Thymus (tissue), 11 donors: ENCODE results near the gene C10orf105. TPM values are rescaled to one million over a fixed set of nuclear protein-coding genes. Genes with fewer than 3 reads are reported as not detected.

Source experiments
- DNase-seq, 9 donors: peaks; one replicate each; pipeline ENCODE4 v3.0.0-alpha.2; 2013; ENCODE audit warnings: low spot score in 9 of 9, low read depth in 6 of 9, missing footprints in 1 of 9
- H3K27ac ChIP-seq, 2 donors: one replicate each; pipeline ENCODE4 v1.5.1; 2013; ENCODE audit warnings: control low read depth in 1 of 2, low read depth in 1 of 2, low read length in 1 of 2, mild to moderate bottlenecking in 1 of 2, moderate library complexity in 1 of 2
- H3K27me3 ChIP-seq, 2 donors: one replicate each; pipeline ENCODE4 v1.5.1; 2013; ENCODE audit warnings: low read length in 1 of 2; ENCODE audit not compliant: control insufficient read depth in 2 of 2, insufficient read depth in 1 of 2
- H3K36me3 ChIP-seq, 2 donors: one replicate each; pipeline ENCODE4 v1.5.1; 2013; ENCODE audit warnings: low read length in 1 of 2, mild to moderate bottlenecking in 1 of 2, moderate library complexity in 1 of 2; ENCODE audit not compliant: control insufficient read depth in 2 of 2, insufficient read depth in 2 of 2
- H3K4me1 ChIP-seq, 2 donors: one replicate each; pipeline ENCODE4 v1.5.1; 2013; ENCODE audit warnings: low read length in 2 of 2; ENCODE audit not compliant: control insufficient read depth in 2 of 2, insufficient read depth in 2 of 2
- H3K4me3 ChIP-seq, 2 donors: one replicate each; pipeline ENCODE4 v1.5.1; 2013; ENCODE audit warnings: low read length in 2 of 2, control low read depth in 1 of 2, mild to moderate bottlenecking in 1 of 2
- H3K9me3 ChIP-seq, 2 donors: one replicate each; pipeline ENCODE4 v1.5.1; 2013; ENCODE audit warnings: low read length in 1 of 2, mild to moderate bottlenecking in 1 of 2; ENCODE audit not compliant: control insufficient read depth in 2 of 2, insufficient read depth in 1 of 2
- WGBS: extraction: QIAGEN DNeasy Blood & Tissue Kit; methylation state at CpG from one replicate; pipeline ENCODE4 v1.1.7; 2013; 5-methylcytosine and 5-hydroxymethylcytosine counted together
- polyA plus RNA-seq: library from polyadenylated mRNA; stranded (reverse); fragments of 200-250 nt; gene quantifications from one replicate; pipeline ENCODE4 v1.2.3, GENCODE V29; 2013
- total RNA-seq: library from RNA; stranded (reverse); fragments of 120-200 nt; gene quantifications from one replicate; pipeline ENCODE4 v1.2.4, GENCODE V29; 2013
- donor health status: healthy.

C10orf105 gene
- total and polyA plus RNA-seq, 2 donors = 0.42 to 0.68 TPM

- WGBS = 83% methylated on average over 28 of the region's 28 CpGs
- no peak for DNase-seq
- Histone ChIP-seq H3K4me1 (peaks cover 19 to 37% of the 10 kb centered on the region in 2 donors), H3K36me3 (no peaks in the 10 kb centered on the region), H3K27ac (no peak overlapping the region), H3K9me3 (peaks cover 0 to 3% of the 10 kb centered on the region in 2 donors), H3K27me3 (no peaks in the 10 kb centered on the region), H3K4me3 (no peak overlapping the region)
Measured at GRCh38 chr10:71708897-71709882, 10.4 kb downstream of the C10orf105 start.

GRCh38 chr10:71708301-71708703, 11.3 kb downstream of the C10orf105 start:
- Histone ChIP-seq H3K27ac (no peak overlapping the region), H3K36me3 (no peaks in the 10 kb centered on the region), H3K9me3 (peaks cover 0 to 2% of the 10 kb centered on the region in 2 donors), H3K4me3 (no peak overlapping the region), H3K4me1 (peaks cover 11 to 28% of the 10 kb centered on the region in 2 donors), H3K27me3 (no peaks in the 10 kb centered on the region)
- peak in 5 of 9 donors; percentile 24 to 72 (median 48) for DNase-seq
- WGBS = 23% methylated on average over 10 of the region's 10 CpGs

- DNase-seq = no peak
- H3K9me3 ChIP-seq = no peaks in the 10 kb centered on the region
- H3K27me3 ChIP-seq = no peaks in the 10 kb centered on the region
- WGBS = 96% methylated on average over 5 of the region's 5 CpGs
- H3K36me3 ChIP-seq = no peaks in the 10 kb centered on the region
- H3K4me3 ChIP-seq = no peak overlapping the region
- H3K27ac ChIP-seq = no peak overlapping the region
- peaks cover under 1 to 18% of the 10 kb centered on the region in 2 donors for H3K4me1 ChIP-seq
Measured at GRCh38 chr10:71707240-71707789, 12.3 kb downstream of the C10orf105 start.

- WGBS = 97% methylated on average over 35 of the region's 35 CpGs
- no peak for DNase-seq
- peaks cover 0 to 10% of the 10 kb centered on the region in 2 donors for H3K4me1 ChIP-seq
- H3K4me3 ChIP-seq = no peak overlapping the region
- no peaks in the 10 kb centered on the region for H3K9me3 ChIP-seq
- H3K27me3 ChIP-seq = no peaks in the 10 kb centered on the region
- H3K36me3 ChIP-seq = no peaks in the 10 kb centered on the region
- H3K27ac ChIP-seq = no peak overlapping the region
Measured at GRCh38 chr10:71706216-71707121, 13.1 kb downstream of the C10orf105 start.

GRCh38 chr10:71705582-71705981, 14.0 kb downstream of the C10orf105 start:
- peaks cover 0 to 10% of the 10 kb centered on the region in 2 donors for H3K4me1 ChIP-seq

GRCh38 chr10:71704816-71705215, 14.8 kb downstream of the C10orf105 start:
- DNase-seq = no peak
- Histone ChIP-seq H3K27ac (no peak overlapping the region), H3K4me3 (no peak overlapping the region), H3K27me3 (no peaks in the 10 kb centered on the region), H3K4me1 (peaks cover 0 to 10% of the 10 kb centered on the region in 2 donors), H3K36me3 (no peaks in the 10 kb centered on the region), H3K9me3 (no peaks in the 10 kb centered on the region)
- 97% methylated on average over 18 of the region's 18 CpGs for WGBS

More at GRCh38 chr10:71705582-71705981, 14.0 kb downstream of the C10orf105 start:
- Histone ChIP-seq H3K36me3 (no peaks in the 10 kb centered on the region), H3K9me3 (no peaks in the 10 kb centered on the region), H3K27me3 (no peaks in the 10 kb centered on the region), H3K27ac (no peak overlapping the region), H3K4me3 (no peak overlapping the region)
- WGBS = 93% methylated on average over 2 of the region's 2 CpGs
- DNase-seq = no peak

- Histone ChIP-seq H3K27me3 (no peaks in the 10 kb centered on the region), H3K4me3 (no peak overlapping the region), H3K4me1 (peaks cover 0 to 10% of the 10 kb centered on the region in 2 donors), H3K27ac (no peak overlapping the region), H3K9me3 (no peaks in the 10 kb centered on the region), H3K36me3 (no peaks in the 10 kb centered on the region)
- no peak for DNase-seq
- WGBS = 95% methylated on average over 11 of the region's 11 CpGs
Measured at GRCh38 chr10:71703577-71703976, 16.0 kb downstream of the C10orf105 start.

GRCh38 chr10:71701496-71702132, 18.0 kb downstream of the C10orf105 start:
- H3K27me3 ChIP-seq = no peaks in the 10 kb centered on the region
- H3K4me3 ChIP-seq = no peak overlapping the region
- peaks cover 0 to 3% of the 10 kb centered on the region in 2 donors for H3K4me1 ChIP-seq
- H3K36me3 ChIP-seq = no peaks in the 10 kb centered on the region
- H3K9me3 ChIP-seq = no peaks in the 10 kb centered on the region
- WGBS = 92% methylated on average over 11 of the region's 11 CpGs
- H3K27ac ChIP-seq = no peak overlapping the region
- no peak for DNase-seq
